ENCODE measurements around the gene RIPPLY1. TPM values are rescaled to one million over a fixed set of nuclear protein-coding genes. Genes with fewer than 3 reads are reported as not detected.

The RIPPLY1 gene
- total RNA-seq, result not detected

- Histone ChIP-seq H3K27me3 (no peaks in the 10 kb centered on the region), H3K36me3 (no peaks in the 10 kb centered on the region), H3K9me3 (no peaks in the 10 kb centered on the region), H3K4me1 (no peaks in the 10 kb centered on the region), H3K4me3 (no peak within 1 kb of the TSS), H3K27ac (peak within 1 kb of the TSS in 1 of 2 donors; percentile 7)
- intact Hi-C loops (cut with DNase I), result no loop called here
- TF ChIP-seq CTCF (IDR thresholded peaks at IDR 0.05), result no peak
- DNase-seq (ENCODE audit: low spot score in 2 of 2), result no peak
These were observed at the start of gene RIPPLY1 for GRCh38 chrX:106903291-106903824. Gene RIPPLY1, minus strand, starts transcription at chrX:106903341. Its CDS starts 54 bp downstream, at chrX:106903287.

GRCh38 chrX:106952538-106952937, 49.4 kb upstream of the RIPPLY1 start:
- H3K27ac ChIP-seq, result no peak overlapping the region
- no peak for DNase-seq (ENCODE audit: low spot score in 2 of 2)
- no peaks in the 10 kb centered on the region for H3K27me3 ChIP-seq
- no peaks in the 10 kb centered on the region for H3K4me1 ChIP-seq
- no peaks in the 10 kb centered on the region for H3K36me3 ChIP-seq
- no peaks in the 10 kb centered on the region for H3K9me3 ChIP-seq
- H3K4me3 ChIP-seq, result no peak overlapping the region
- intact Hi-C loops (cut with DNase I), result loop anchor here (2.0 kb wide), 1 partner anchor 58 kb away; no protein-coding TSS in a partner anchor
- TF ChIP-seq CTCF (IDR thresholded peaks at IDR 0.05), result no peak

GRCh38 chrX:106952089-106952488, 48.9 kb upstream of the RIPPLY1 start:
- H3K36me3 ChIP-seq, result no peaks in the 10 kb centered on the region
- no peak overlapping the region for H3K27ac ChIP-seq
- no peaks in the 10 kb centered on the region for H3K27me3 ChIP-seq
- no peaks in the 10 kb centered on the region for H3K4me1 ChIP-seq
- intact Hi-C loops (cut with DNase I), result loop anchor here (2.0 kb wide), 1 partner anchor 57 kb away; no protein-coding TSS in a partner anchor
- H3K4me3 ChIP-seq, result no peak overlapping the region
- TF ChIP-seq CTCF (IDR thresholded peaks at IDR 0.05), result no peak
- DNase-seq (ENCODE audit: low spot score in 2 of 2), result no peak
- no peaks in the 10 kb centered on the region for H3K9me3 ChIP-seq

- no peaks in the 10 kb centered on the region for H3K27me3 ChIP-seq
- no peaks in the 10 kb centered on the region for H3K4me1 ChIP-seq
- no peak overlapping the region for H3K27ac ChIP-seq
- no peaks in the 10 kb centered on the region for H3K9me3 ChIP-seq
- no peak overlapping the region for H3K4me3 ChIP-seq
- TF ChIP-seq CTCF (IDR thresholded peaks at IDR 0.05), result no peak
- no peak for DNase-seq (ENCODE audit: low spot score in 2 of 2)
- no peaks in the 10 kb centered on the region for H3K36me3 ChIP-seq
- intact Hi-C loops (cut with DNase I), result no loop called here
These were observed 48.1 kb upstream of the RIPPLY1 start for GRCh38 chrX:106951230-106951629.

GRCh38 chrX:106950381-106950780, 47.2 kb upstream of the RIPPLY1 start:
- Histone ChIP-seq H3K27me3 (no peaks in the 10 kb centered on the region), H3K4me3 (no peak overlapping the region), H3K27ac (no peak overlapping the region), H3K4me1 (no peaks in the 10 kb centered on the region), H3K36me3 (no peaks in the 10 kb centered on the region), H3K9me3 (no peaks in the 10 kb centered on the region)
- no peak for DNase-seq (ENCODE audit: low spot score in 2 of 2)
- TF ChIP-seq CTCF (IDR thresholded peaks at IDR 0.05), result no peak
- intact Hi-C loops (cut with DNase I), result no loop called here

GRCh38 chrX:106949366-106949765, 46.2 kb upstream of the RIPPLY1 start:
- intact Hi-C loops (cut with DNase I), result no loop called here
- no peak for DNase-seq (ENCODE audit: low spot score in 2 of 2)
- no peak overlapping the region for H3K27ac ChIP-seq
- H3K4me3 ChIP-seq, result no peak overlapping the region
- H3K36me3 ChIP-seq, result no peaks in the 10 kb centered on the region
- no peaks in the 10 kb centered on the region for H3K27me3 ChIP-seq
- H3K4me1 ChIP-seq, result no peaks in the 10 kb centered on the region
- no peak for TF ChIP-seq CTCF (IDR thresholded peaks at IDR 0.05)
- no peaks in the 10 kb centered on the region for H3K9me3 ChIP-seq
